NCI-H128 (cell line): ENCODE results near the gene NKX2-1.

Source experiments
- DNase-seq: peaks from one replicate; lab custom pipeline; 2025; ENCODE audit not compliant: unreplicated experiment; lab: John Stamatoyannopoulos, UW

Gene NKX2-1

DNA sequence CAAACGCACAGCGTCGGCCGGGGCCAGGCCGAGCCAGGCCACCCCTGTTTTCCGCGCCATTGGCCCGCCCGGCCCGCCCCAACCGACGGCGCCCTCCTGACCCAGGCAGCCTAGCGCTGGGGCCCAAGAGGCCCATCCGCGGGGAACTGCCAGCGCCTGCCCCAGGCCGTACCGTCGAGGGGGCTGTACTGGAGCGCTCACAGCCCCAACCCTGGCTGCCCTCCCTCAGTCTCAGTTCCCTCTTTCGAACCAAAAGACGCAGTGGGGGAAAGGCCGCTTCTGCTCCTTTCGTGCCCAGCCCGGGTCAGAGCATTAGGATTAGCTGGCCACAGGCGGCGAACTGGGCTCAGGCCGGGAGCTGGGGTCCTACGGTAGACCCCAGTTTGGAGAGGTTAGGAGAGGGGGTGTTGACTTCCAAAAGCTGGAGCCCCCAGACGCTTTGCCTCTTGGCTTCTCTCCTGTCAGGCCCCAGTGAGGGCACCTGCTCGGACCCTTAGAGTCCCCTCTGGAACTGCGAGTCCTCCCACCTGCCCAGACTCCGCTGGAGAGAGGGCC, 1.9 kb downstream of the NKX2-1 start:
- DNase-seq, result no peak

GRCh38 chr14:36517242-36518030, 2.6 kb downstream of the NKX2-1 start:
- DNase-seq, result no peak

- peak; percentile 53 for DNase-seq
Observed at GRCh38 chr14:36516719-36517241, 3.3 kb downstream of the NKX2-1 start.

DNA sequence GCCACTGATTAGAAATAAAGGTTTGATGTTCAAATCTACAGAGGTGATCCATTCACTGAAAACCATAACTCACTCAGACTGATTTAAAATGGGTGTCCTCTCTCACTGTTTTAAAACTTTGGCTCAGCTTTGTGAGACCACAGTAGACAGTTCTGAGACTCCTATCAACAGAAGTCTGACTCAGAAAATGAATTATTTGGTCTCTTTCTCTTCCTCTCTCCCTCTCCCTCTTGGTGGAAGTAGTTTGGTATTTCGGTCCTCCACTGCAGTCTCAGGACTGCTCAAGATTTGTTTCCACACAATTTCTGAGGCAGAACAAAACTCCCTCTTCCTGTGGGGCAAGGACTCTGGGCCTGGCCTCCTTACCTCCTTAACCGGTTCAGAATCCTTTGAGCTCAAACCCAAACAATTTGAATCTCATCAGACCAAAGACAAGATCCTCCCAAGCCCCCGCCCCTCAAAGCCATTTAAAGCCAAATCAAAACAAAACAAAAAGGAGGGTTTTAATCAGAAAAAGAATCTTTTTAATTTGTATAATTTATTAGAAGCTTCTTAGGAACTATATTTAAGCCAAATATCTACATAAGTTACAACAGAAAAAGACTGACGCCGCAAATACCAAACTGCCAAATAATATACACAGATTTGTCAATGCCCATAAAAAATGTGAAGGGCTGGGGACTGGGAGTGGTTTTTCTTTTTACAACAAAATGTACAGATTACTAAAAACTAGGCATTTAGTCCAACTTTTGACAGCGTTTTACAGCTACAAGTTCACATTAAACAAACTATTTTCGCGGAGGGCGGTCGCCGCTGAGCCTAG, 3.9 kb downstream of the NKX2-1 start:
- no peak for DNase-seq

DNA sequence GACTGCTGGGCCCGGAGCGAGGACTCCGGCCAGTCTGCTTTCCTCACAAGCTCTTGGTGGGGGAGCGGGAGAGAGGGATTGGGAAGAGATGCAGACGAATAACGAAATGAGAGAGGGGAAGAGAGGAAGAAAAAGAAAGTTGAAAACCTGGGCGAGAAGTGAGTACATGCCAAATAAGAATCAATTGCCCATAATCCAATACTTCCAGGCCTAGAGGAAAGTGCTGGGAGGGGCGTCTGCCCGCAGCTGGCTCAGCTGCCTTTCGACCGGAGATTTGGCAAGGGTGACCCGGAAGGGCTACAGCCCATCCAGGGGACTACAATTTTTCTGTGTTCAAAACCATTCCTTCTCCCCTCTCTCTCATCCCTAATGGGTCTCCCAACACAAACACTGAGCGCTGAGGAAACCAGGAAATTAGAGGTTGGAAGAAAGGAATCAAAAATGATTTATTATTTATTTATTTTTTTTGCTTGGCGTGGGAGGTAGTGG, 4.9 kb downstream of the NKX2-1 start:
- DNase-seq, result no peak

GRCh38 chr14:36514278-36515104, 5.5 kb downstream of the NKX2-1 start:
- no peak for DNase-seq

GRCh38 chr14:36513451-36514277, 6.4 kb downstream of the NKX2-1 start:
- DNase-seq, result peak; percentile 88

DNA sequence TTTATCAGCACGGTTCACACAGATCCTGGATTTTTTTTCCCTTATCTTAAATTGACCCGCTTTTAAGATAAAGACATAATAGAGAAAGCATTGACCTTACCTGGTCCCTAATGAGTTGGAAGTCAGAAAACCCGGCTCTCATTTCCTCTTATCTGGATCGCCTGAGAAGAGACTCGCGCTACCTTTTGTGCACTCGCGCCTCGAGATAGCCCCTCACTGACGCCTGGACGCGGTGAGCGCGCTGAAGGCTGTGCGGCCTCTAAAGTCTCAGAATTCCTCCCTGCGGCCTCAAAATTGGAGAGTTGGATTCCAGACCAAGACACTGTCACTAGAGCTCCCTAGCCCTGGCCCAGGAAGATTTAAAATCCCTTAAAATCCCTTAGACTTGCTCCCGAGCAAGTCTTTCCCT, 7.0 kb downstream of the NKX2-1 start:
- no peak for DNase-seq

GRCh38 chr14:36512585-36513003, 7.4 kb downstream of the NKX2-1 start:
- no peak for DNase-seq

GRCh38 chr14:36511981-36512584, 7.9 kb downstream of the NKX2-1 start:
- DNase-seq, result no peak

- no peak for DNase-seq
Observed at GRCh38 chr14:36510874-36511273, 9.2 kb downstream of the NKX2-1 start.

DNA sequence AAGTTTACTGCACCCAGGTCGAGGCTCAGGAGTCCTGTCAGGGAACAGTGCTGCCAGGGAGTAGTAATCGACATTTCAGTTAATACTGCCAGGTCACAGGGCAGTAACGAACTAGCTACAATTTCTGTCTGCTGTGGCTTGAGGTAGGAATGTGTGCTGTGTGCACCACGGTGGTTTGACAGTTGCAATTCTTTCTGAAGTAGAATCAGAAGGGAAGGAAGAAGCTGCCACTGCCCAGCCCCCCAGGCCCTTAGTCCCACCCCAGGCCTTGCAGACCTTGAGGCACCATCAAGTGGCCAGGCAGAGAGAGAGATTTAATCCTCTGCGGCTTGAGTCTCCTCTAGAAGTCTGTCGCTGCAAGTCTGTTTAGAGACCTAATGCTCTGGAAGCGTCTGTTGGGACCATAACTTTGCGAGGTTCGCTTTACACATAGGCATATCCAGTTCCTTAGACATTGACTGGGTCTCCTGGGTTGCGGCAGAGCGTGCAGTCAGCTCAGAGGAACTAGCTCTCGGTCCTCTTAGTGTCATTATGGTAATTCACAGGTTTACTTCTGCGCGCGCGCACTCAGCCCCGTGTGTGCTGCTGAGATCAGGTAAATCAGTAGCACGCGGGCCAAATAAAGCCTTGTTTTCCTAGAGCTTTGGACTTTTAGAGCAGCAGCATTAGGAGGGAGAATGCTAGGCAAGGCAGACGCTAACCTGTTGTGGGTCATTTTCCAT, 9.8 kb downstream of the NKX2-1 start:
- DNase-seq, result peak; percentile 86

GRCh38 chr14:36509069-36509917, 10.7 kb downstream of the NKX2-1 start:
- peak; percentile 47 for DNase-seq

GRCh38 chr14:36508418-36509068, 11.5 kb downstream of the NKX2-1 start:
- DNase-seq, result no peak

- peak; percentile 56 for DNase-seq
Observed at GRCh38 chr14:36507847-36508417, 12.1 kb downstream of the NKX2-1 start.

DNA sequence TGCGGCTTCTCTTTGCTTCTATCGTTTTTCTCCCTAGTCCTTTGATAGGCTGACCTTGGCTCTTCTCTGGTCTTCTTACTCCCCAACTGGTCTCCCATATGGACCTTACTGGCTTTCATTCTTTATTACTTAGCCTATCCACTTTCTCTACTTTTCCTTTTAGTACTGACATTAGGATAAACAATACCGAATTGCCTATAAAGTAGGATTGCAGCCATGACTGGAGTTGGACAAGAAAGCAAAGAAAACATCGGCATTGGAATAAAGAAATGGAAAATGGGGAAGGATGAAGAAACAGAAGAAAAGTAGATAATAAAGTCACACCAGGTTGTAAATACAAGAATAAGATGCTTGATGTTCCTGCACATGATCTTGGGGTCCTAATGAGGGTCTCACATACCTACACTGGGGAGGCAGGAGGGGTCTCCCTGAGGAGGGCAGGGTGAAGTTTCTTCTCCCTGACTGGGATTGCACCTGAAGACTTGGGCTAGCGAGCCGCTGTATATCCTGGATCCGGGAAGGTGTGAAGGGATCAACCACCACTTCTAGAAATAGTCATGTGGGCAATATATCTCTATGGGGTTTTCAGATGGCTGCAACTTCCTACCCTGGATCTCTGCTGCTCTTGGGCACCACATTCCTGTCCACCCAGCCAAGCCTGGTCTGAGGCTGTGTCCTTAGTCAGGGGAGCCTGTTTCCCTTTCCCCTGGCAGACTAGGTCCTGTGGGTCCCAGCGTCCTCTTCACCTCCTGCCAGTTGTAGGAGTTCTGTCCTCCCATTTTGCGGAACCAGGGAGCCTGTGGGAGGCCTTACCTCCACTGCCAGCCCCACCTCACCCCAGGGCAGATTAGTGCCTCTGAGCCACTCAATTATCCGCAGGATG, 13.1 kb downstream of the NKX2-1 start:
- DNase-seq, result peak; percentile 58
